Measurements from ENCODE around the gene SIRT3. TPM values are rescaled to one million over a fixed set of nuclear protein-coding genes. Genes with fewer than 3 reads are reported as not detected.

SIRT3 gene
- total and polyA plus RNA-seq, 2 donors (not counting 1 experiment from before 2014, with no cell fraction given) = 8.8 to 11.0 TPM

DNA sequence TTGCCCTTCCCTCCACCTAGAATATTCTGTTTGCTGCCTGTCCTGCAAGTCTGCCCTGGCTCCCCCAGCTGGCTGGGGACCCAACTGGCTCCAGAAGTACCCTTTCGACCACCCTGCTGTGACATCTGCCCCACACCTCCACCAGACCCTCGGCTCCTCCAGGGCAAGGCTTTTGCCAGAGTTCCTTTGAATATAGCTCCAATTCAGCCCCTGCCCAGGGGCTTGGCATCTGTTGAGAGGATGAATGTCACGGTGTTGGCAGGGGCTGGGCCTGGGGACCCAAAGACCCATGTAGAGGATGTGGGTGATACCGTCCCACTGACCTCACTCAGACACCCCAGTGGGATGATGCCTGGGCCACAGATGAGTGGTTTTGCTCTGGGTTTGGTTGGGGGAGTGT lies 46.0 kb upstream of the SIRT3 start:
- no peak for DNase-seq (ENCODE audit: low read depth in 2 of 2)
- no peak overlapping the region for H3K4me3 ChIP-seq (replicated peaks in 1 of 4; ENCODE audit: control extremely low read depth in 1 of 4, insufficient read depth in 1 of 4, low read depth in 3 of 4, low read length in 4 of 4)
- H2AFZ ChIP-seq (ENCODE audit: low read length) = no peak overlapping the region
- H3K9ac ChIP-seq (ENCODE audit: insufficient read depth, low read length) = no peak overlapping the region
- no peak overlapping the region for H3K4me2 ChIP-seq (ENCODE audit: extremely low read depth, insufficient read depth, low read length)
- H4K20me1 ChIP-seq (ENCODE audit: control insufficient read depth, extremely low read depth, insufficient read depth, low read length) = no peaks in the 10 kb centered on the region
- H3K27me3 ChIP-seq (ENCODE audit: control insufficient read depth, insufficient read depth, low read length) = peaks cover 55% of the 10 kb centered on the region
- no peaks in the 10 kb centered on the region for H3K79me2 ChIP-seq (ENCODE audit: control insufficient read depth, insufficient read depth, low read length)
- no peak overlapping the region for H3K27ac ChIP-seq (ENCODE audit: insufficient read depth, low read length)
- TF ChIP-seq EZH2 (IDR thresholded peaks at IDR 0.05; ENCODE audit: low read length, missing control alignments) = no peak
- TF ChIP-seq, protein P1, sequence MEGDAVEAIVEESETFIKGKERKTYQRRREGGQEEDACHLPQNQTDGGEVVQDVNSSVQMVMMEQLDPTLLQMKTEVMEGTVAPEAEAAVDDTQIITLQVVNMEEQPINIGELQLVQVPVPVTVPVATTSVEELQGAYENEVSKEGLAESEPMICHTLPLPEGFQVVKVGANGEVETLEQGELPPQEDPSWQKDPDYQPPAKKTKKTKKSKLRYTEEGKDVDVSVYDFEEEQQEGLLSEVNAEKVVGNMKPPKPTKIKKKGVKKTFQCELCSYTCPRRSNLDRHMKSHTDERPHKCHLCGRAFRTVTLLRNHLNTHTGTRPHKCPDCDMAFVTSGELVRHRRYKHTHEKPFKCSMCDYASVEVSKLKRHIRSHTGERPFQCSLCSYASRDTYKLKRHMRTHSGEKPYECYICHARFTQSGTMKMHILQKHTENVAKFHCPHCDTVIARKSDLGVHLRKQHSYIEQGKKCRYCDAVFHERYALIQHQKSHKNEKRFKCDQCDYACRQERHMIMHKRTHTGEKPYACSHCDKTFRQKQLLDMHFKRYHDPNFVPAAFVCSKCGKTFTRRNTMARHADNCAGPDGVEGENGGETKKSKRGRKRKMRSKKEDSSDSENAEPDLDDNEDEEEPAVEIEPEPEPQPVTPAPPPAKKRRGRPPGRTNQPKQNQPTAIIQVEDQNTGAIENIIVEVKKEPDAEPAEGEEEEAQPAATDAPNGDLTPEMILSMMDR (conservative IDR thresholded peaks at IDR 0.05 in 1 of 2, IDR thresholded peaks at IDR 0.05 in 1 of 2; ENCODE audit: low read depth in 1 of 2, low read length in 2 of 2) = no peak
- H3K4me1 ChIP-seq (ENCODE audit: control insufficient read depth, extremely low read depth, insufficient read depth, low read length) = no peaks in the 10 kb centered on the region
- H3K9me3 ChIP-seq (ENCODE audit: control insufficient read depth, insufficient read depth, low read depth, low read length) = no peaks in the 10 kb centered on the region
- no peaks in the 10 kb centered on the region for H3K36me3 ChIP-seq (ENCODE audit: control insufficient read depth, insufficient read depth, low read length)

DNA sequence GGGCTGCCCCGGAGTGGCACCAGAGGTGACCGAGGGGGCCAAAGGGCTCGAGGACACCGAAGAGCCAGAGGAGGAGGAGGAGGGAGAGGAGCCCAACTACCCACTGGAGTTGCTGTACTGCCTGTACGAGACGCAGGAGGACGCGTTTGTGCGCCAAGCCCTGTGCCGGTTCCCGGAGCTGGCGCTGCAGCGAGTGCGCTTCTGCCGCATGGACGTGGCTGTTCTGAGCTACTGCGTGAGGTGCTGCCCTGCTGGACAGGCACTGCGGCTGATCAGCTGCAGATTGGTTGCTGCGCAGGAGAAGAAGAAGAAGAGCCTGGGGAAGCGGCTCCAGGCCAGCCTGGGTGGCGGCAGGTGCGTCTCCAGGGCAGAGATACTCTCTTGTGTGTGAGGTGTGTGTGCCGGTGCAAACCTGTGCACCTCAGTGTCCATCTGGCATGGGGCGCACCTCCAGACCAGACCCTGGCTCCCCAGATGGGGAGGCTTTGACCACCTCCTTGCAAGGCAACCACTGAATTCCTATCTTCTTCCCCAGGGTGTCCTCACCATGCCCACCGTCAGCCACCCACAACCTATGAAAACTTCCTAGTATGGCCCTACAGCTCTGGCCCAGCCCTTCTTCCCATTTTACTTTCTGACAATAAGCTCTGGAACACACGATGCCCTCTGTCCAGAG lies 45.5 kb upstream of the SIRT3 start:
- H3K4me3 ChIP-seq (replicated peaks in 1 of 4; ENCODE audit: control extremely low read depth in 1 of 4, insufficient read depth in 1 of 4, low read depth in 3 of 4, low read length in 4 of 4) = no peak overlapping the region
- no peaks in the 10 kb centered on the region for H3K9me3 ChIP-seq (ENCODE audit: control insufficient read depth, insufficient read depth, low read depth, low read length)
- no peak overlapping the region for H3K9ac ChIP-seq (ENCODE audit: insufficient read depth, low read length)
- H3K4me2 ChIP-seq (ENCODE audit: extremely low read depth, insufficient read depth, low read length) = no peak overlapping the region
- no peak for TF ChIP-seq EZH2 (IDR thresholded peaks at IDR 0.05; ENCODE audit: low read length, missing control alignments)
- TF ChIP-seq, protein P1 (conservative IDR thresholded peaks at IDR 0.05 in 1 of 2, IDR thresholded peaks at IDR 0.05 in 1 of 2; ENCODE audit: low read depth in 1 of 2, low read length in 2 of 2) = no peak
- H3K4me1 ChIP-seq (ENCODE audit: control insufficient read depth, extremely low read depth, insufficient read depth, low read length) = no peaks in the 10 kb centered on the region
- no peak for DNase-seq (ENCODE audit: low read depth in 2 of 2)
- no peaks in the 10 kb centered on the region for H3K36me3 ChIP-seq (ENCODE audit: control insufficient read depth, insufficient read depth, low read length)
- H3K27me3 ChIP-seq (ENCODE audit: control insufficient read depth, insufficient read depth, low read length) = peaks cover 60% of the 10 kb centered on the region
- H3K79me2 ChIP-seq (ENCODE audit: control insufficient read depth, insufficient read depth, low read length) = no peaks in the 10 kb centered on the region
- no peak overlapping the region for H2AFZ ChIP-seq (ENCODE audit: low read length)
- H3K27ac ChIP-seq (ENCODE audit: insufficient read depth, low read length) = no peak overlapping the region
- H4K20me1 ChIP-seq (ENCODE audit: control insufficient read depth, extremely low read depth, insufficient read depth, low read length) = no peaks in the 10 kb centered on the region

DNA sequence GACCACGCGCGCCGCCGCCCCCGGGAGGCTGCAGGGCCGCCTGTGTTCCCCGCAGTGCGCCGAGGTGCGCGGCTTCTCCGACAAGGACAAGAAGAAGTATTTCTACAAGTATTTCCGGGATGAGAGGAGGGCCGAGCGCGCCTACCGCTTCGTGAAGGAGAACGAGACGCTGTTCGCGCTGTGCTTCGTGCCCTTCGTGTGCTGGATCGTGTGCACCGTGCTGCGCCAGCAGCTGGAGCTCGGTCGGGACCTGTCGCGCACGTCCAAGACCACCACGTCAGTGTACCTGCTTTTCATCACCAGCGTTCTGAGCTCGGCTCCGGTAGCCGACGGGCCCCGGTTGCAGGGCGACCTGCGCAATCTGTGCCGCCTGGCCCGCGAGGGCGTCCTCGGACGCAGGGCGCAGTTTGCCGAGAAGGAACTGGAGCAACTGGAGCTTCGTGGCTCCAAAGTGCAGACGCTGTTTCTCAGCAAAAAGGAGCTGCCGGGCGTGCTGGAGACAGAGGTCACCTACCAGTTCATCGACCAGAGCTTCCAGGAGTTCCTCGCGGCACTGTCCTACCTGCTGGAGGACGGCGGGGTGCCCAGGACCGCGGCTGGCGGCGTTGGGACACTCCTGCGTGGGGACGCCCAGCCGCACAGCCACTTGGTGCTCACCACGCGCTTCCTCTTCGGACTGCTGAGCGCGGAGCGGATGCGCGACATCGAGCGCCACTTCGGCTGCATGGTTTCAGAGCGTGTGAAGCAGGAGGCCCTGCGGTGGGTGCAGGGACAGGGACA lies 44.8 kb upstream of the SIRT3 start:
- no peaks in the 10 kb centered on the region for H3K4me1 ChIP-seq (ENCODE audit: control insufficient read depth, extremely low read depth, insufficient read depth, low read length)
- H3K27ac ChIP-seq (ENCODE audit: insufficient read depth, low read length) = no peak overlapping the region
- TF ChIP-seq, protein P1 (conservative IDR thresholded peaks at IDR 0.05 in 1 of 2, IDR thresholded peaks at IDR 0.05 in 1 of 2; ENCODE audit: low read depth in 1 of 2, low read length in 2 of 2) = no peak
- peak; percentile 85 for TF ChIP-seq EZH2 (IDR thresholded peaks at IDR 0.05; ENCODE audit: low read length, missing control alignments)
- no peak for DNase-seq (ENCODE audit: low read depth in 2 of 2)
- H4K20me1 ChIP-seq (ENCODE audit: control insufficient read depth, extremely low read depth, insufficient read depth, low read length) = no peaks in the 10 kb centered on the region
- no peaks in the 10 kb centered on the region for H3K79me2 ChIP-seq (ENCODE audit: control insufficient read depth, insufficient read depth, low read length)
- no peaks in the 10 kb centered on the region for H3K9me3 ChIP-seq (ENCODE audit: control insufficient read depth, insufficient read depth, low read depth, low read length)
- no peak overlapping the region for H3K4me2 ChIP-seq (ENCODE audit: extremely low read depth, insufficient read depth, low read length)
- H3K4me3 ChIP-seq (replicated peaks in 1 of 4; ENCODE audit: control extremely low read depth in 1 of 4, insufficient read depth in 1 of 4, low read depth in 3 of 4, low read length in 4 of 4) = no peak overlapping the region
- H3K27me3 ChIP-seq (ENCODE audit: control insufficient read depth, insufficient read depth, low read length) = peaks cover 60% of the 10 kb centered on the region
- H3K36me3 ChIP-seq (ENCODE audit: control insufficient read depth, insufficient read depth, low read length) = no peaks in the 10 kb centered on the region
- H3K9ac ChIP-seq (ENCODE audit: insufficient read depth, low read length) = no peak overlapping the region
- no peak overlapping the region for H2AFZ ChIP-seq (ENCODE audit: low read length)
